ENCODE data around the gene FOLR2. TPM values are rescaled to one million over a fixed set of nuclear protein-coding genes. Genes with fewer than 3 reads are reported as not detected.
"Not testable (repeated sequence)": the region's sequence is repeated elsewhere in the genome, so short reads cannot be mapped to it uniquely, and the experiment has no call there.

FOLR2 gene
- polyA plus RNA-seq, 1 donor (not counting 4 experiments of a cell fraction or from before 2014, with no cell fraction given) = not detected

DNA sequence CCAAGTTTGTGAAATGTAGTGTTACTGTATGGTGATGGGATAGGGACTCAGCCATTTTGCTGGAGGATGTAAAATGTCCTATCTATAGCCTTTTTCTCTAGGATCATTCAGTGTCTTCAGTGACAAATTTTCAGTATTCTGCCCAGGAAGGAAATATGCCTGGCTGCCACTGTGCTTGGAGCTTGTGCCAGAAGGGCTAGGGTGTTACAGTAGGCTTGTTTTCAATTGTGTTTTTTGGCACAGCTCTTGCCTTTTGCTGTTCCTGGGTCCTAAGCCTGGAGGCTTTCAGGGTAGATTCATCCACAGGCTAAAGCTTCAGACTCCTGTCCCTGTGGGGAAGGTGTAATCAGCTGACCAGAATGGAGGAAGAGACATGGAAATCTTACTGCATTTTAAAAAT, 49.4 kb downstream of the FOLR2 start:
- H2AFZ ChIP-seq (ENCODE audit: control insufficient read depth, low read length) = no peak overlapping the region
- dilution Hi-C loops (cut with MboI; ENCODE audit: extremely low pct_ligation_motif_present, low sequenced_read_pairs) = no loop called here

DNA sequence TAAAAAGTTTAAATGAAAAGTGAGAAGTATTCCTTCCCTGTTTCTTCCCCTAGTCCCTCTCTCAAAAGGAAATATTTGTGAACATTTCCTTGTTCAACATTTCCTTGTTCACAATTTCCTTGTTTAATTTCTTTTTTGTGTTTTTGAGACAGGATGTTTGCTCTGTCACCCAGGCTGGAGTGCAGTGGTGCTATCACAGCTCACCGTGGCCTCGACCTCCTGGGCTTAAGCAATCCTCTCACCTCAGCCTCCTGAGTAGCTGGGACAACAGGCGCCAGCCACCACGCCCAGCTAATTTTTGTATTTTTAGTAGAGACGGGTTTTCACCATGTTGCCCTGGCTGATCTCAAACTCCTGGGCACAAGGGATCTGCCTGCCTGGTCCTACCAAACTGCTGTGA, 50.4 kb downstream of the FOLR2 start:
- dilution Hi-C loops (cut with MboI; ENCODE audit: extremely low pct_ligation_motif_present, low sequenced_read_pairs); H3K4me1 ChIP-seq (ENCODE audit: control insufficient read depth, extremely low read depth, insufficient read depth, low read length); H2AFZ ChIP-seq (ENCODE audit: control insufficient read depth, low read length); FAIRE-seq; H4K20me1 ChIP-seq (ENCODE audit: control insufficient read depth, extremely low read depth, insufficient read depth, low read length); H3K36me3 ChIP-seq (ENCODE audit: control insufficient read depth in 2 of 2, extremely low read depth in 1 of 2, insufficient read depth in 2 of 2, low read length in 2 of 2); H3K4me2 ChIP-seq (ENCODE audit: control insufficient read depth, extremely low read depth, insufficient read depth, low read depth, low read length); DNase-seq (ENCODE audit: low read depth, low spot score); H3K9me1 ChIP-seq (ENCODE audit: control insufficient read depth, extremely low read depth, insufficient read depth, low read length); H3K27ac ChIP-seq (ENCODE audit: control insufficient read depth, insufficient read depth, low read length); H3K9me3 ChIP-seq (ENCODE audit: control insufficient read depth, low read depth, low read length); H3K4me3 ChIP-seq (ENCODE audit: control insufficient read depth in 2 of 3, extremely low read depth in 1 of 3, insufficient read depth in 2 of 3, low read depth in 1 of 3, low read length in 3 of 3); H3K27me3 ChIP-seq (ENCODE audit: control insufficient read depth, extremely low read depth, insufficient read depth, low read length); H3K79me2 ChIP-seq (ENCODE audit: control insufficient read depth, insufficient read depth, low read length); H3K9ac ChIP-seq (ENCODE audit: control insufficient read depth, extremely low read depth, insufficient read depth, low read length): not testable (repeated sequence)

More for the DNA sequence above, 49.4 kb downstream of the FOLR2 start:
- Histone ChIP-seq H4K20me1 (ENCODE audit: control insufficient read depth, extremely low read depth, insufficient read depth, low read length) (no peaks in the 10 kb centered on the region), H3K9me3 (ENCODE audit: control insufficient read depth, low read depth, low read length) (no peaks in the 10 kb centered on the region), H3K79me2 (ENCODE audit: control insufficient read depth, insufficient read depth, low read length) (no peaks in the 10 kb centered on the region), H3K36me3 (ENCODE audit: control insufficient read depth in 2 of 2, extremely low read depth in 1 of 2, insufficient read depth in 2 of 2, low read length in 2 of 2) (no peaks in the 10 kb centered on the region), H3K27ac (ENCODE audit: control insufficient read depth, insufficient read depth, low read length) (no peak overlapping the region), H3K9me1 (ENCODE audit: control insufficient read depth, extremely low read depth, insufficient read depth, low read length) (no peaks in the 10 kb centered on the region), H3K27me3 (ENCODE audit: control insufficient read depth, extremely low read depth, insufficient read depth, low read length) (no peaks in the 10 kb centered on the region), H3K4me3 (ENCODE audit: control insufficient read depth in 2 of 3, extremely low read depth in 1 of 3, insufficient read depth in 2 of 3, low read depth in 1 of 3, low read length in 3 of 3) (no peak overlapping the region), H3K4me1 (ENCODE audit: control insufficient read depth, extremely low read depth, insufficient read depth, low read length) (no peaks in the 10 kb centered on the region), H3K4me2 (ENCODE audit: control insufficient read depth, extremely low read depth, insufficient read depth, low read depth, low read length) (no peak overlapping the region), H3K9ac (ENCODE audit: control insufficient read depth, extremely low read depth, insufficient read depth, low read length) (no peak overlapping the region)
- FAIRE-seq (no peak), DNase-seq (ENCODE audit: low read depth, low spot score) (no peak)
- TF ChIP-seq, protein P1, sequence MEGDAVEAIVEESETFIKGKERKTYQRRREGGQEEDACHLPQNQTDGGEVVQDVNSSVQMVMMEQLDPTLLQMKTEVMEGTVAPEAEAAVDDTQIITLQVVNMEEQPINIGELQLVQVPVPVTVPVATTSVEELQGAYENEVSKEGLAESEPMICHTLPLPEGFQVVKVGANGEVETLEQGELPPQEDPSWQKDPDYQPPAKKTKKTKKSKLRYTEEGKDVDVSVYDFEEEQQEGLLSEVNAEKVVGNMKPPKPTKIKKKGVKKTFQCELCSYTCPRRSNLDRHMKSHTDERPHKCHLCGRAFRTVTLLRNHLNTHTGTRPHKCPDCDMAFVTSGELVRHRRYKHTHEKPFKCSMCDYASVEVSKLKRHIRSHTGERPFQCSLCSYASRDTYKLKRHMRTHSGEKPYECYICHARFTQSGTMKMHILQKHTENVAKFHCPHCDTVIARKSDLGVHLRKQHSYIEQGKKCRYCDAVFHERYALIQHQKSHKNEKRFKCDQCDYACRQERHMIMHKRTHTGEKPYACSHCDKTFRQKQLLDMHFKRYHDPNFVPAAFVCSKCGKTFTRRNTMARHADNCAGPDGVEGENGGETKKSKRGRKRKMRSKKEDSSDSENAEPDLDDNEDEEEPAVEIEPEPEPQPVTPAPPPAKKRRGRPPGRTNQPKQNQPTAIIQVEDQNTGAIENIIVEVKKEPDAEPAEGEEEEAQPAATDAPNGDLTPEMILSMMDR (optimal IDR thresholded peaks at IDR 0.05 in 1 of 3, IDR thresholded peaks at IDR 0.05 in 1 of 3, conservative IDR thresholded peaks at IDR 0.05 in 1 of 3; ENCODE audit: extremely low read depth in 1 of 3, insufficient read depth in 2 of 3, low read length in 3 of 3) = no peak
- no peak for TF ChIP-seq EZH2 (IDR thresholded peaks at IDR 0.05; ENCODE audit: low read length)

- Histone ChIP-seq H3K4me1 (ENCODE audit: control insufficient read depth, extremely low read depth, insufficient read depth, low read length) (no peaks in the 10 kb centered on the region), H3K79me2 (ENCODE audit: control insufficient read depth, insufficient read depth, low read length) (no peaks in the 10 kb centered on the region), H3K4me3 (ENCODE audit: control insufficient read depth in 2 of 3, extremely low read depth in 1 of 3, insufficient read depth in 2 of 3, low read depth in 1 of 3, low read length in 3 of 3) (no peak overlapping the region), H4K20me1 (ENCODE audit: control insufficient read depth, extremely low read depth, insufficient read depth, low read length) (no peaks in the 10 kb centered on the region), H3K36me3 (ENCODE audit: control insufficient read depth in 2 of 2, extremely low read depth in 1 of 2, insufficient read depth in 2 of 2, low read length in 2 of 2) (no peaks in the 10 kb centered on the region), H3K4me2 (ENCODE audit: control insufficient read depth, extremely low read depth, insufficient read depth, low read depth, low read length) (no peak overlapping the region), H3K27me3 (ENCODE audit: control insufficient read depth, extremely low read depth, insufficient read depth, low read length) (no peaks in the 10 kb centered on the region), H3K9me1 (ENCODE audit: control insufficient read depth, extremely low read depth, insufficient read depth, low read length) (no peaks in the 10 kb centered on the region), H3K27ac (ENCODE audit: control insufficient read depth, insufficient read depth, low read length) (no peak overlapping the region), H3K9ac (ENCODE audit: control insufficient read depth, extremely low read depth, insufficient read depth, low read length) (no peak overlapping the region), H2AFZ (ENCODE audit: control insufficient read depth, low read length) (no peak overlapping the region), H3K9me3 (ENCODE audit: control insufficient read depth, low read depth, low read length) (no peaks in the 10 kb centered on the region)
- no peak for FAIRE-seq
- no peak for DNase-seq (ENCODE audit: low read depth, low spot score)
- TF ChIP-seq, protein P1 (optimal IDR thresholded peaks at IDR 0.05 in 1 of 3, IDR thresholded peaks at IDR 0.05 in 1 of 3, conservative IDR thresholded peaks at IDR 0.05 in 1 of 3; ENCODE audit: extremely low read depth in 1 of 3, insufficient read depth in 2 of 3, low read length in 3 of 3) = no peak
- TF ChIP-seq EZH2 (IDR thresholded peaks at IDR 0.05; ENCODE audit: low read length) = no peak
- dilution Hi-C loops (cut with MboI; ENCODE audit: extremely low pct_ligation_motif_present, low sequenced_read_pairs) = no loop called here
These were observed 51.5 kb downstream of the FOLR2 start for GRCh38 chr11:72267956-72268617.

Data from keratinocyte (primary cell).